ENCODE results near the gene RCSD1.

RCSD1 gene

DNA sequence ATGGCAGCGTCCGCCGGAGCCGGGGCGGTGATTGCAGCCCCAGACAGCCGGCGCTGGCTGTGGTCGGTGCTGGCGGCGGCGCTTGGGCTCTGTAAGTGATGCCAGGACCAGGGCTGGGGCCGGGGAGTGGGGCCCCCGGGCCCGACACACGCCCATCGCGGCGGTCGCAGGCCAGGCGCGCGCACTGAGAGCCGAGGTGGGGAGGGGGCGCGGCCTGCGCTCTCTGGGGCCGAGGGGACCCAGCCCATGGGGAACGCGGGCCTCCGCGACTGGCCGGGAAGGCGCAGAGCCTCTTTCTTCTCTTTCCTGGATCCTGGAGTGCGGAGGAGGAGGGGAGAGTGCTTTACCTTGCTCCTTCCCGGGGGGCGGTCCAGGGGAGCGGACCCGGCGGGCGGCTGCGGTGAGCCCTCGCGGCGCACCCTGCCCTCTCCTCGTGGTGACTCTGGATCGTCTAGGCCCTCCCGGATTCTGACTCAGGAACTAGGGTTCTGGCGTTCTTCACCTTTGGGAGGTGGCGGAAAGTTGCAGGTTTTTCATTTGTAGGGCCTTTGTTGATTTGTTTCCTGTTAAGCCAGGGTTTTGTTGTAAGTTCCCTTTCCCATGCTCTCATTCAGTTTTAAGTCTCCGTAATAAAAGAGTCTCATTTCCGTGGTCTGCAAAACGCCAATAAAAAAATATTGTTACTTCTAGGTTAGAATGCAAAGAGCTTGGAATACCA is 92.3 kb downstream of the RCSD1 start:
- Histone ChIP-seq H2AFZ (ENCODE audit: low read depth) (peak overlapping the region; percentile 85), H3K4me2 (peak overlapping the region; percentile 76), H3K27ac (peak overlapping the region; percentile 48), H3K4me3 (IDR thresholded peaks at IDR 0.05; ENCODE audit: insufficient read depth, low read depth, low read length) (peak overlapping the region; percentile 96), H3K27me3 (ENCODE audit: insufficient read depth, low read depth) (no peaks in the 10 kb centered on the region), H3K36me3 (ENCODE audit: insufficient read depth) (no peaks in the 10 kb centered on the region), H3K4me1 (ENCODE audit: low read depth, poor library complexity, severe bottlenecking) (peaks cover 39% of the 10 kb centered on the region), H3K79me2 (ENCODE audit: insufficient read depth, low read depth) (peaks cover 37% of the 10 kb centered on the region; the same call in 1 of the 2 replicates), H4K20me1 (ENCODE audit: insufficient read depth) (no peaks in the 10 kb centered on the region), H3K9ac (peak overlapping the region; percentile 63)
- TF ChIP-seq, protein P1, sequence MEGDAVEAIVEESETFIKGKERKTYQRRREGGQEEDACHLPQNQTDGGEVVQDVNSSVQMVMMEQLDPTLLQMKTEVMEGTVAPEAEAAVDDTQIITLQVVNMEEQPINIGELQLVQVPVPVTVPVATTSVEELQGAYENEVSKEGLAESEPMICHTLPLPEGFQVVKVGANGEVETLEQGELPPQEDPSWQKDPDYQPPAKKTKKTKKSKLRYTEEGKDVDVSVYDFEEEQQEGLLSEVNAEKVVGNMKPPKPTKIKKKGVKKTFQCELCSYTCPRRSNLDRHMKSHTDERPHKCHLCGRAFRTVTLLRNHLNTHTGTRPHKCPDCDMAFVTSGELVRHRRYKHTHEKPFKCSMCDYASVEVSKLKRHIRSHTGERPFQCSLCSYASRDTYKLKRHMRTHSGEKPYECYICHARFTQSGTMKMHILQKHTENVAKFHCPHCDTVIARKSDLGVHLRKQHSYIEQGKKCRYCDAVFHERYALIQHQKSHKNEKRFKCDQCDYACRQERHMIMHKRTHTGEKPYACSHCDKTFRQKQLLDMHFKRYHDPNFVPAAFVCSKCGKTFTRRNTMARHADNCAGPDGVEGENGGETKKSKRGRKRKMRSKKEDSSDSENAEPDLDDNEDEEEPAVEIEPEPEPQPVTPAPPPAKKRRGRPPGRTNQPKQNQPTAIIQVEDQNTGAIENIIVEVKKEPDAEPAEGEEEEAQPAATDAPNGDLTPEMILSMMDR (conservative IDR thresholded peaks at IDR 0.05; ENCODE audit: low read depth, low read length), result no peak

DNA sequence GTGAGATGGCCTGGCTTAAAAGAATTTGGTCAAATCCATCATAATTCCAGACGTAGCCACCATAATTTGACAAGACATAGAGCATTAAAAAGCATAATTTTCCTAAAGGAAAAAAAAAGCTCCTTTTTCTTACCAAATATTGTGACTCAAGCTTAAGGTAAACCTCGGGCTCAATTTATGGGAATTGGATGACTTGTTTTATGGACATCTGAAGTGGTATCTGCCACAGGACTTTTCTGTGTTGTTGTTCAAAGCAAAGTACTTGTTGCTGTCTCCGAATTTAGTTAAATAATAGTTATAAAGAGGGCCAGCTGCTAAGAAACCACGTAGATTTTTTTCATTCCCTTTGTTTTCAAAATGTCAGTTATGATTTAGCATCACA is 92.8 kb downstream of the RCSD1 start:
- H3K4me1 ChIP-seq (ENCODE audit: low read depth, poor library complexity, severe bottlenecking), result peaks cover 39% of the 10 kb centered on the region
- peaks cover 43% of the 10 kb centered on the region; the same call in 1 of the 2 replicates for H3K79me2 ChIP-seq (ENCODE audit: insufficient read depth, low read depth)
- H3K27ac ChIP-seq, result no peak overlapping the region; the same call in 1 of the 2 replicates
- H4K20me1 ChIP-seq (ENCODE audit: insufficient read depth), result no peaks in the 10 kb centered on the region
- peak overlapping the region; percentile 63 for H3K9ac ChIP-seq
- H3K36me3 ChIP-seq (ENCODE audit: insufficient read depth), result no peaks in the 10 kb centered on the region
- TF ChIP-seq, protein P1 (conservative IDR thresholded peaks at IDR 0.05; ENCODE audit: low read depth, low read length), result no peak
- H3K27me3 ChIP-seq (ENCODE audit: insufficient read depth, low read depth), result no peaks in the 10 kb centered on the region
- peak overlapping the region; percentile 96 for H3K4me3 ChIP-seq (IDR thresholded peaks at IDR 0.05; ENCODE audit: insufficient read depth, low read depth, low read length)
- peak overlapping the region; percentile 76 for H3K4me2 ChIP-seq
- peak overlapping the region; percentile 85 for H2AFZ ChIP-seq (ENCODE audit: low read depth)

- no peak overlapping the region for H3K4me3 ChIP-seq (IDR thresholded peaks at IDR 0.05; ENCODE audit: insufficient read depth, low read depth, low read length)
- H3K4me2 ChIP-seq, result peak overlapping the region; percentile 76
- no peak overlapping the region for H3K9ac ChIP-seq
- H3K4me1 ChIP-seq (ENCODE audit: low read depth, poor library complexity, severe bottlenecking), result peaks cover 39% of the 10 kb centered on the region
- no peak overlapping the region for H2AFZ ChIP-seq (ENCODE audit: low read depth)
- no peaks in the 10 kb centered on the region for H3K27me3 ChIP-seq (ENCODE audit: insufficient read depth, low read depth)
- TF ChIP-seq, protein P1 (conservative IDR thresholded peaks at IDR 0.05; ENCODE audit: low read depth, low read length), result no peak
- H3K36me3 ChIP-seq (ENCODE audit: insufficient read depth), result no peaks in the 10 kb centered on the region
- H3K79me2 ChIP-seq (ENCODE audit: insufficient read depth, low read depth), result peaks cover 45% of the 10 kb centered on the region; the same call in 1 of the 2 replicates
- no peak overlapping the region for H3K27ac ChIP-seq
- H4K20me1 ChIP-seq (ENCODE audit: insufficient read depth), result no peaks in the 10 kb centered on the region
These were observed 93.8 kb downstream of the RCSD1 start for GRCh38 chr1:167723707-167724323.

GRCh38 chr1:167726008-167726407 is 96.0 kb downstream of the RCSD1 start:
- H3K36me3 ChIP-seq (ENCODE audit: insufficient read depth), result no peaks in the 10 kb centered on the region
- no peak overlapping the region for H3K4me2 ChIP-seq
- peaks cover 31% of the 10 kb centered on the region for H3K4me1 ChIP-seq (ENCODE audit: low read depth, poor library complexity, severe bottlenecking)
- no peak overlapping the region for H2AFZ ChIP-seq (ENCODE audit: low read depth)
- H3K27me3 ChIP-seq (ENCODE audit: insufficient read depth, low read depth), result no peaks in the 10 kb centered on the region
- H3K9ac ChIP-seq, result no peak overlapping the region
- H3K27ac ChIP-seq, result no peak overlapping the region
- TF ChIP-seq, protein P1 (conservative IDR thresholded peaks at IDR 0.05; ENCODE audit: low read depth, low read length), result no peak
- peaks cover 45% of the 10 kb centered on the region; the same call in 1 of the 2 replicates for H3K79me2 ChIP-seq (ENCODE audit: insufficient read depth, low read depth)
- H4K20me1 ChIP-seq (ENCODE audit: insufficient read depth), result no peaks in the 10 kb centered on the region
- no peak overlapping the region for H3K4me3 ChIP-seq (IDR thresholded peaks at IDR 0.05; ENCODE audit: insufficient read depth, low read depth, low read length)
